ENCODE results near the gene PSAP.

PSAP gene

DNA sequence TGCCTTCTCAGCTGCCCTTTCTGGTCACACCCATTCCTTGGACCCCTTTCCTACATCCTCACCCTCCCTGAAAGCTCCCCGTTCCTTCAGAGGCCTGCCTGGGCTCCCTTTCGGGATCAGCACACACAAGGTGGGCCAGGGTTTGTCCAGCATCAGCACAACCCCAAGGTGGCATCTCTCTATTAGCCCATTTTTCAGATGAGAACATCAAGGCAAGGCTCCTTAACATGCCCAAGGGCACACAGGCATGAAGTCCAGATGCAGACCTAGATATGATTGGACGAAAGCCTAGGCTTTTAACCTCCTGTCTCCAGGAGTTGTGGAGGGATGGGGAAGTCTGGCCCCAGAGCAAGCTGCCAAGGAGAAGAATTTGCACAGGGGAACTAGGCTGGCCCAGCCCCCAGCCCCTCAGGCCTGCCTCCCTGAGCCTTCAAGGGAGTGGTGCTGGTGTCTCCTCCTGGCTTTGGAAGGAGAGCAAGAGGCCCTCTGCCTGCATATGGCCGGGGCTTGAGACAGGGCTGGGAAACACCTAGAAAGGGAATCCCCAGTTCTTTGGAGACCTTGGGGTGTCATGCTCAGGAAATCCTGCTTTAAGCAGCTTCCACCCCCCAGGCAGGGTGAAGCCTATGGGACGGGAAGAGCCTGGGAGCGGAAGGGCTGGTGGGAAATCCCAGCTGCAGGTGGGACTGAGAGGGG lies 68.7 kb downstream of the PSAP start:
- DNase-seq, result no peak

- no peak for DNase-seq
Observed at GRCh38 chr10:71780719-71781118, 70.3 kb downstream of the PSAP start.

- DNase-seq, result no peak
Observed at GRCh38 chr10:71780156-71780555, 70.9 kb downstream of the PSAP start.

DNA sequence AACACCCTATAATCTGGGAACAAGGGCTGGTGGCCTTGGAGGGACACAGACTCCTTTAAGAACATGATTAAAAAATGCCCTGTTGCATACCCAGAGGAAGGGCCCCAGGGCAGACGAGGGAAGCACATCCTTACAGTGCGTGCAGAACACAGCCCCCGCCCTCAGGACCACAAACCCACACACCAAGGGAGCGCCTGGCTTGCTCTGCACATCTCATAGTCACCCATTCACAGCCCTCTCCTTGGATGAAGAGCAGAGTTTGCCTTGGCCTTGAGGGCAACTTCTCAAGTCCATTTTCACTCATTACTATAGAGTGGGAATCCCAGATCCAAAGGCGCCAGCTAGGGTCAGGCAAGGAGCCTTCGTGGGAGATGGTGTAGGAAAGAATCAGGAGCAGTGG lies 71.4 kb downstream of the PSAP start:
- DNase-seq, result no peak

DNA sequence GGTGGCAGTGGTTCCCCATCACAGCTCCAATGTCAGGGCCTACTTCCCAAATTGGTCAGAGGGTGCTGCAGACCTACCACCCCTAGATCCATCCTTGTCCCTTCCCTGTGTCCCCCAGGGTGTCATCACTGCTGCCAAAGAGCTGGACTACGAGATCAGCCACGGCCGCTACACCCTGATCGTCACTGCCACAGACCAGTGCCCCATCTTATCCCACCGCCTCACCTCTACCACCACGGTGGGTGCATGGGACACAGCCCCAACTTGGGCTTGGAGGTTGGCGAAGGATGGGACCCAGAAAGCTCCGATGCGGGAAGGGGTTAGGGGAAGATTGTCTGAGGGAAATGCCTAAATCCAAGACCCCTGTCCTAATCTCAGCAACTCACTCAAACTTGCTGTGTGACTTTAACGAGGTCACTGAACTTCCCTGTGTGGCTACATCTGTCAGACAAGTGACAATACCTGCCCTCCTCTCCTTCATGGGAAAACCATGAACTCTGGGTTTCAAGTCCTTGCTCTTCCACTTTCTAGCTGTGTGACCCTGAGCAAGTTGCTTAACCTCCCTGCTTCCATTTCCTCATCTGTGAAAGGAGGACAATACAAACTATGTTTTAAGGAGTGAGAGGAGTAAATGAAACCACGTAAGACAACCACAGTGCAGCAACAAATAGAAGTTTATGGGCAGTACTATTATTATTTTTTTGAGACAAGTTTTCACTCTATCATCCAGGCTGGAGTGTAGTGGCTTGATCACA lies 72.8 kb downstream of the PSAP start:
- no peak for DNase-seq

- no peak for DNase-seq
Observed at GRCh38 chr10:71777213-71777985, 73.7 kb downstream of the PSAP start.

DNA sequence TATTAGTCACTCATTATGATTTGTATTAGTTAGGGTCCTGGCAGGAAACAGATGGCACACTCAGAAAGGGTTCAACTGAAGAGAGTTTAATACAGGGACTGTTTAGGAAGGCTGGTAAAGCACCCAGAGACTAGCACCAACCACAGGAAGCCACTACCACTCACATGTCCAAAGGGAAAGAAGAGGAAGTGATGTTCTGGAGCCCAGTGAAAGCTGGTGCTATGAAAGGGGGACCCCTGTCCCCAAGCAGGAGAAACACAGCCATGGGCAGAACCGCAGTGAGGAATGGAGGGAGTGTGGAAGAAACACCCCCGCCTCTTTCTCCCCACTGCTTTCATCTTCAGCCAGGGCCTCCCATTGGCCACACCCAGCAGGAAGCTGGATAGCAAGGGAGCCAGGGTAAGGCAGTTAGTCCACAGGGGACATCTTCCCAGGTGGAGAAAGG lies 74.5 kb downstream of the PSAP start:
- DNase-seq, result no peak

- no peak for DNase-seq
Observed at GRCh38 chr10:71774916-71775702, 75.9 kb downstream of the PSAP start.

- DNase-seq, result peak; percentile 19
Observed at GRCh38 chr10:71773221-71773971, 77.7 kb downstream of the PSAP start, which contains the start of gene VSIR. VSIR (minus strand) TSS chr10:71773520; CDS start chr10:71773439, 81 bp downstream.

DNA sequence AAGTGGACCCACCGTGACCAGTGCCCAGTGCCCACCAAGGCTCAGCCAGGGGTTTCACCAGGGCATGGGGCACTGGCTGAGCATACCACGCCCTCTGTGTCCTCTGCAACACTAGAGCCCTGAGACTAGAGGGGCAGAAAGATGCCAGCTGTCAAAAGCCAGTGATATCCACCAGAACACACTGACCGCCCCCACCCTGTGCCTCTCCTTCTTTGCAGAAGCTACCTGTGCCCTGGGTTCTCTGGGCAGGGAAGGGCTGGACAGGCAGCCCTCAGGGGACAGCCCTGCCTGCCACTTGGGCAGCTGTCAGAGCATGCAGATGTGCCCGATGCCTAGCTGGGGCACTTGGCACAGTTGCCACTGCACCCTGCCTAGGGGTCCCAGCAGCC lies 78.2 kb downstream of the PSAP start:
- no peak for DNase-seq

- no peak for DNase-seq
Observed at GRCh38 chr10:71771821-71772617, 79.0 kb downstream of the PSAP start.

GRCh38 chr10:71771204-71771603 lies 79.8 kb downstream of the PSAP start:
- no peak for DNase-seq

DNA sequence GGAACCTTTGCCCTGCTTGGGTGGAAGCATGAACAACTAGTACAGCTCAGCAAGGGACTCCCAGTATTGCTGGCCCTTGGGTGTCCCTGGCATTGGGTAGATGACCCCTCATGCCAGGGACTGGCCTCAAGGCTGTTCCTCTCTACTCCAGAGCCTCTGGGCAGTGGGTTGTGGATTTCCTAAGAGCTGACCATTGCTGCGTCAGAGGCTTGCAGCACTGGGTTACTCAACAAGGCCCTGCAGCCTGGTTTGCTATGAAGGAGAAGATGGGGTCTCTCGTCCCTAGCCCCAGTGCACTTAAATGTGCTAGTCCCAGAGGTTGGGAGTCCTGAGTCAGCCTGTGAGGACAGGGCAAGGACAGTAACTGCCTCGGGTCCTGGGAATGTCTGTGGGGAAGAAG lies 80.3 kb downstream of the PSAP start:
- no peak for DNase-seq

- no peak for DNase-seq
Observed at GRCh38 chr10:71770255-71770654, 80.8 kb downstream of the PSAP start.

DNA sequence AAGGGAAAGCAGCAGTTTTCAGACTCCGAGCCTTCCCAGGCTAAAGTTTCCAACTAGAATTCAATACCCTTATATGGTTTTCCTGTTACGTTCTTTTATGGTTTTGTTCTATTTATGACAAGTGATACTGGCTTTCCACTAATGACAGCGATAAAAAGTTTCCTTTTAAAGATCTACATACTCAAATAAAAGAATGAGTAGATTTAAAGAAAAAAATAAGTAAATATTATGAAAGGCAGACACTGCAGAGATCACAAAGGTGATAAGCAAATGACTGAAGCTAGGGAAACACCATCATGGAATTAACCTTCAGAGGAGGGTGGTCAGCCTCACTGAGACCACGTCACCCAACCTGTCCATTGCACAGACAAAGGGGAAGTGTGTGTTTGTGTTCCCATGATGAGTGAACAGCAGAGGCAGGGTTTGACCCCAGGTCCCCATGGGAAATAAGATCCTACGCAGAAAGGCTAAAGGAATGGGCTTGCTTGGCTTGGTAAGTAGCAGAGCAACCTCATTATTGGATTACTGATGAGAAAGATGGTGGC lies 81.7 kb downstream of the PSAP start:
- no peak for DNase-seq

GRCh38 chr10:71767420-71768035 lies 83.5 kb downstream of the PSAP start:
- no peak for DNase-seq

GRCh38 chr10:71766717-71767419 lies 84.2 kb downstream of the PSAP start:
- DNase-seq, result no peak
